ENCODE measurements around the gene RABGAP1L. TPM values are rescaled to one million over a fixed set of nuclear protein-coding genes. Genes with fewer than 3 reads are reported as not detected.

Gene RABGAP1L
- total RNA-seq, 1 experiment from 2014 or later: 76.9 TPM

DNA sequence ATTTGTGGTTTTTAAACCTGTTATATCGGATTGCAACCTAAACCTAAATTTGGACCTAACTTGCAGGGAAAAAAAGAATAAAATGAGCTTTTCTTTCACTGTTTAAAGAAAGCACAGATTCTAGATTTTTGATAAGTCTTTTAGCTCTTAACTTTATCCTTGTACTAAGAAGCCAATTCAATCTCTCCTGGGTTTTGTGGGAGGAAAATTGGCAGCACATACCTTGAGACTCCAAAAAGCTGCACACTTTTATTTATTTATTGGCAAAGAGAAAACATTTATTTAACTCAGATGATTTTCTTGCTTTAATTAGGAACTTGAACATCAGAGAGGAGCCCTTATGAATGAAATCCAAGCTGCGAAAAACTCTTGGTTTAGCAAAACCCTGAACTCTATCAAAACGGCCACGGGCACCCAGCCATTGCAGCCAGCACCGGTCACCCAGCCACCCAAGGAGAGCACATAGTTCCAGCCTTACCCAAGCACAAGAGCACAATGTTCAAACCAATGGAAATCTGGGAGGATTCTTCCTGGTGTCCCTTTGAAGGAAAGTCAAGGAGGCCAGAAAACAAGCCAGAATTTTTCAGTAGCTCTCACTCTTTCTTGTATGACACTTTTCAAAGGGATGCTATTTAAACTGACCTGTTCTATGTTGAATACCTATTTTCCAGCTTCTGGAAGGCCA, 830.4 kb downstream of the RABGAP1L start (continued):
- TF ChIP-seq ZNF396 (CRISPR knock-in tag; IDR thresholded peaks at IDR 0.05; ENCODE audit: borderline replicate concordance) (no peak), ETV6 (CRISPR knock-in tag; IDR thresholded peaks at IDR 0.05) (no peak)

DNA sequence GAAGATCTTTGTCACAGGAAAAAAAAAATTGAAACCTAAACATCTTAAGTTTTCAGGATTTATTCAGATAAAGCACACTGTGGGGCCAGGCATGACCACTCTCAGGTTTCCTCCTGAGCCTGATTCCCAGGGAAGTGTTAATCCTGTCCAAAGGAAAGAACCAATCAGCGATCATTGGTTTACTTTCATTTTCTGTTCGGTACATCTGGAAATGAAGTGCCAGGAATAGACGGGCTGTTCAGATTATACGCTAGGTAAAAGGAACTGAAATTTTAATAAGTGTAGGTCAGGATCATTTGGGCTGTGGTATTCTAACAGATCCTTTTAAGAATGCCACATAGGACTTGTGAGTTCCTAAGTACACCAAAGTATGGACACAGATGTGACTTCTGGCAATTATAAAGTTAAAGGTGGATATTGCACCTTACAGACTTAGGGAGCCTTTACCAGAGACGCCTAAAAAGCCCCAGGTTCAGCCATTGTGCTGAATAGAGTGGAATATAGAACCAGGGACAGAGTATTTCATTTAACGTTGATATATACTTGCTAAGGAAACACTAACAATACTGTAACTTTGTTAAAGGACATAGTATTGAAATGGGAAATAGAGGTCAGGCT, 831.2 kb downstream of the RABGAP1L start:
- POLR2A ChIA-PET: no interaction called here

DNA sequence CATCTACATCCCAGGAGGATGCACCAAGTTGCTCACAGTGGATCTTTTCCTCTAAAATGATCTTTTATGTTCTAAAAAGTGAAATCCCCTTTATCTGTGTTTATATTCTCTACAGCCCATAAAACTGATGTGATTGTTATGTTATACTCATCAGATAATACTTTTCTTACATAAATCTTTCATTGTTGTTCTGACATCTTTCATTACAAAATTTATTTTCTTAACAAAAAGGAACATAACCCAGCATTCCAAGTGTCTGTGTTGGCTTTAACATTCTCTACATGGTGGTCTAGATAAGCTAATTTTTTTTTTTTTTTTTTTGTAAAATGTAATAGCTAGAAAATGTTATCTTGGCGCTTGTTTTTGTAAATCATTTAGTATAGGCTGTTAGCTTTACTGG, 832.2 kb downstream of the RABGAP1L start:
- peaks cover 44% of the 10 kb centered on the region for H3K36me3 Mint-ChIP-seq
- H3K4me1 Mint-ChIP-seq: no peaks in the 10 kb centered on the region
- H3K27me3 Mint-ChIP-seq (ENCODE audit: low read depth): no peaks in the 10 kb centered on the region
- H3K4me3 Mint-ChIP-seq: no peak overlapping the region
- no peak overlapping the region for H3K27ac Mint-ChIP-seq
- no peaks in the 10 kb centered on the region for H3K9me3 Mint-ChIP-seq
- ATAC-seq (no peak), DNase-seq (ENCODE audit: low spot score) (no peak)
- ChIA-PET CTCF (interaction anchor here (2.4 kb wide), 1 partner anchor 9 kb away, joined by 6 read pairs; no protein-coding TSS in a partner anchor), POLR2A (no interaction called here)
- TF ChIP-seq, protein P1, sequence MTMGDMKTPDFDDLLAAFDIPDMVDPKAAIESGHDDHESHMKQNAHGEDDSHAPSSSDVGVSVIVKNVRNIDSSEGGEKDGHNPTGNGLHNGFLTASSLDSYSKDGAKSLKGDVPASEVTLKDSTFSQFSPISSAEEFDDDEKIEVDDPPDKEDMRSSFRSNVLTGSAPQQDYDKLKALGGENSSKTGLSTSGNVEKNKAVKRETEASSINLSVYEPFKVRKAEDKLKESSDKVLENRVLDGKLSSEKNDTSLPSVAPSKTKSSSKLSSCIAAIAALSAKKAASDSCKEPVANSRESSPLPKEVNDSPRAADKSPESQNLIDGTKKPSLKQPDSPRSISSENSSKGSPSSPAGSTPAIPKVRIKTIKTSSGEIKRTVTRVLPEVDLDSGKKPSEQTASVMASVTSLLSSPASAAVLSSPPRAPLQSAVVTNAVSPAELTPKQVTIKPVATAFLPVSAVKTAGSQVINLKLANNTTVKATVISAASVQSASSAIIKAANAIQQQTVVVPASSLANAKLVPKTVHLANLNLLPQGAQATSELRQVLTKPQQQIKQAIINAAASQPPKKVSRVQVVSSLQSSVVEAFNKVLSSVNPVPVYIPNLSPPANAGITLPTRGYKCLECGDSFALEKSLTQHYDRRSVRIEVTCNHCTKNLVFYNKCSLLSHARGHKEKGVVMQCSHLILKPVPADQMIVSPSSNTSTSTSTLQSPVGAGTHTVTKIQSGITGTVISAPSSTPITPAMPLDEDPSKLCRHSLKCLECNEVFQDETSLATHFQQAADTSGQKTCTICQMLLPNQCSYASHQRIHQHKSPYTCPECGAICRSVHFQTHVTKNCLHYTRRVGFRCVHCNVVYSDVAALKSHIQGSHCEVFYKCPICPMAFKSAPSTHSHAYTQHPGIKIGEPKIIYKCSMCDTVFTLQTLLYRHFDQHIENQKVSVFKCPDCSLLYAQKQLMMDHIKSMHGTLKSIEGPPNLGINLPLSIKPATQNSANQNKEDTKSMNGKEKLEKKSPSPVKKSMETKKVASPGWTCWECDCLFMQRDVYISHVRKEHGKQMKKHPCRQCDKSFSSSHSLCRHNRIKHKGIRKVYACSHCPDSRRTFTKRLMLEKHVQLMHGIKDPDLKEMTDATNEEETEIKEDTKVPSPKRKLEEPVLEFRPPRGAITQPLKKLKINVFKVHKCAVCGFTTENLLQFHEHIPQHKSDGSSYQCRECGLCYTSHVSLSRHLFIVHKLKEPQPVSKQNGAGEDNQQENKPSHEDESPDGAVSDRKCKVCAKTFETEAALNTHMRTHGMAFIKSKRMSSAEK (CRISPR knock-in tag; IDR thresholded peaks at IDR 0.05; ENCODE audit: borderline replicate concordance): no peak
- TF ChIP-seq, protein P2, sequence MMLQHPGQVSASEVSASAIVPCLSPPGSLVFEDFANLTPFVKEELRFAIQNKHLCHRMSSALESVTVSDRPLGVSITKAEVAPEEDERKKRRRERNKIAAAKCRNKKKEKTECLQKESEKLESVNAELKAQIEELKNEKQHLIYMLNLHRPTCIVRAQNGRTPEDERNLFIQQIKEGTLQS (CRISPR knock-in tag; conservative IDR thresholded peaks at IDR 0.05): no peak
- TF ChIP-seq ELF4 (CRISPR knock-in tag; IDR thresholded peaks at IDR 0.05; ENCODE audit: low read depth) (no peak), TEAD4 (CRISPR knock-in tag; IDR thresholded peaks at IDR 0.05) (no peak), HMGA2 (CRISPR knock-in tag; IDR thresholded peaks at IDR 0.05) (no peak), NFE2L1 (CRISPR knock-in tag; IDR thresholded peaks at IDR 0.05) (no peak)
- TF ChIP-seq, protein P3, sequence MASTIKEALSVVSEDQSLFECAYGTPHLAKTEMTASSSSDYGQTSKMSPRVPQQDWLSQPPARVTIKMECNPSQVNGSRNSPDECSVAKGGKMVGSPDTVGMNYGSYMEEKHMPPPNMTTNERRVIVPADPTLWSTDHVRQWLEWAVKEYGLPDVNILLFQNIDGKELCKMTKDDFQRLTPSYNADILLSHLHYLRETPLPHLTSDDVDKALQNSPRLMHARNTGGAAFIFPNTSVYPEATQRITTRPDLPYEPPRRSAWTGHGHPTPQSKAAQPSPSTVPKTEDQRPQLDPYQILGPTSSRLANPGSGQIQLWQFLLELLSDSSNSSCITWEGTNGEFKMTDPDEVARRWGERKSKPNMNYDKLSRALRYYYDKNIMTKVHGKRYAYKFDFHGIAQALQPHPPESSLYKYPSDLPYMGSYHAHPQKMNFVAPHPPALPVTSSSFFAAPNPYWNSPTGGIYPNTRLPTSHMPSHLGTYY (CRISPR knock-in tag; IDR thresholded peaks at IDR 0.05): no peak

More for the DNA sequence above, 831.2 kb downstream of the RABGAP1L start:
- Mint-ChIP-seq H3K4me3 (no peak overlapping the region), H3K27ac (no peak overlapping the region), H3K9me3 (no peaks in the 10 kb centered on the region), H3K27me3 (ENCODE audit: low read depth) (no peaks in the 10 kb centered on the region), H3K36me3 (peaks cover 48% of the 10 kb centered on the region), H3K4me1 (no peaks in the 10 kb centered on the region)
- DNase-seq (ENCODE audit: low spot score) (no peak), ATAC-seq (no peak)
- CTCF ChIA-PET: no interaction called here
- TF ChIP-seq, protein P4, sequence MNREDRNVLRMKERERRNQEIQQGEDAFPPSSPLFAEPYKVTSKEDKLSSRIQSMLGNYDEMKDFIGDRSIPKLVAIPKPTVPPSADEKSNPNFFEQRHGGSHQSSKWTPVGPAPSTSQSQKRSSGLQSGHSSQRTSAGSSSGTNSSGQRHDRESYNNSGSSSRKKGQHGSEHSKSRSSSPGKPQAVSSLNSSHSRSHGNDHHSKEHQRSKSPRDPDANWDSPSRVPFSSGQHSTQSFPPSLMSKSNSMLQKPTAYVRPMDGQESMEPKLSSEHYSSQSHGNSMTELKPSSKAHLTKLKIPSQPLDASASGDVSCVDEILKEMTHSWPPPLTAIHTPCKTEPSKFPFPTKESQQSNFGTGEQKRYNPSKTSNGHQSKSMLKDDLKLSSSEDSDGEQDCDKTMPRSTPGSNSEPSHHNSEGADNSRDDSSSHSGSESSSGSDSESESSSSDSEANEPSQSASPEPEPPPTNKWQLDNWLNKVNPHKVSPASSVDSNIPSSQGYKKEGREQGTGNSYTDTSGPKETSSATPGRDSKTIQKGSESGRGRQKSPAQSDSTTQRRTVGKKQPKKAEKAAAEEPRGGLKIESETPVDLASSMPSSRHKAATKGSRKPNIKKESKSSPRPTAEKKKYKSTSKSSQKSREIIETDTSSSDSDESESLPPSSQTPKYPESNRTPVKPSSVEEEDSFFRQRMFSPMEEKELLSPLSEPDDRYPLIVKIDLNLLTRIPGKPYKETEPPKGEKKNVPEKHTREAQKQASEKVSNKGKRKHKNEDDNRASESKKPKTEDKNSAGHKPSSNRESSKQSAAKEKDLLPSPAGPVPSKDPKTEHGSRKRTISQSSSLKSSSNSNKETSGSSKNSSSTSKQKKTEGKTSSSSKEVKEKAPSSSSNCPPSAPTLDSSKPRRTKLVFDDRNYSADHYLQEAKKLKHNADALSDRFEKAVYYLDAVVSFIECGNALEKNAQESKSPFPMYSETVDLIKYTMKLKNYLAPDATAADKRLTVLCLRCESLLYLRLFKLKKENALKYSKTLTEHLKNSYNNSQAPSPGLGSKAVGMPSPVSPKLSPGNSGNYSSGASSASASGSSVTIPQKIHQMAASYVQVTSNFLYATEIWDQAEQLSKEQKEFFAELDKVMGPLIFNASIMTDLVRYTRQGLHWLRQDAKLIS (CRISPR knock-in tag; IDR thresholded peaks at IDR 0.05; ENCODE audit: borderline replicate concordance): no peak
- TF ChIP-seq NFYB (CRISPR knock-in tag; conservative IDR thresholded peaks at IDR 0.05; ENCODE audit: low read depth) (no peak), SMAD4 (CRISPR knock-in tag; IDR thresholded peaks at IDR 0.05) (no peak)
- TF ChIP-seq, protein P5, sequence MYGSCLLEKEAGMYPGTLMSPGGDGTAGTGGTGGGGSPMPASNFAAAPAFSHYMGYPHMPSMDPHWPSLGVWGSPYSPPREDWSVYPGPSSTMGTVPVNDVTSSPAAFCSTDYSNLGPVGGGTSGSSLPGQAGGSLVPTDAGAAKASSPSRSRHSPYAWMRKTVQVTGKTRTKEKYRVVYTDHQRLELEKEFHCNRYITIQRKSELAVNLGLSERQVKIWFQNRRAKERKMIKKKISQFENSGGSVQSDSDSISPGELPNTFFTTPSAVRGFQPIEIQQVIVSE (CRISPR knock-in tag; IDR thresholded peaks at IDR 0.05; ENCODE audit: borderline replicate concordance): no peak
- TF ChIP-seq, protein P6, sequence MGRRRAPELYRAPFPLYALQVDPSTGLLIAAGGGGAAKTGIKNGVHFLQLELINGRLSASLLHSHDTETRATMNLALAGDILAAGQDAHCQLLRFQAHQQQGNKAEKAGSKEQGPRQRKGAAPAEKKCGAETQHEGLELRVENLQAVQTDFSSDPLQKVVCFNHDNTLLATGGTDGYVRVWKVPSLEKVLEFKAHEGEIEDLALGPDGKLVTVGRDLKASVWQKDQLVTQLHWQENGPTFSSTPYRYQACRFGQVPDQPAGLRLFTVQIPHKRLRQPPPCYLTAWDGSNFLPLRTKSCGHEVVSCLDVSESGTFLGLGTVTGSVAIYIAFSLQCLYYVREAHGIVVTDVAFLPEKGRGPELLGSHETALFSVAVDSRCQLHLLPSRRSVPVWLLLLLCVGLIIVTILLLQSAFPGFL (CRISPR knock-in tag; IDR thresholded peaks at IDR 0.05; ENCODE audit: borderline replicate concordance): no peak
- TF ChIP-seq, protein P7, sequence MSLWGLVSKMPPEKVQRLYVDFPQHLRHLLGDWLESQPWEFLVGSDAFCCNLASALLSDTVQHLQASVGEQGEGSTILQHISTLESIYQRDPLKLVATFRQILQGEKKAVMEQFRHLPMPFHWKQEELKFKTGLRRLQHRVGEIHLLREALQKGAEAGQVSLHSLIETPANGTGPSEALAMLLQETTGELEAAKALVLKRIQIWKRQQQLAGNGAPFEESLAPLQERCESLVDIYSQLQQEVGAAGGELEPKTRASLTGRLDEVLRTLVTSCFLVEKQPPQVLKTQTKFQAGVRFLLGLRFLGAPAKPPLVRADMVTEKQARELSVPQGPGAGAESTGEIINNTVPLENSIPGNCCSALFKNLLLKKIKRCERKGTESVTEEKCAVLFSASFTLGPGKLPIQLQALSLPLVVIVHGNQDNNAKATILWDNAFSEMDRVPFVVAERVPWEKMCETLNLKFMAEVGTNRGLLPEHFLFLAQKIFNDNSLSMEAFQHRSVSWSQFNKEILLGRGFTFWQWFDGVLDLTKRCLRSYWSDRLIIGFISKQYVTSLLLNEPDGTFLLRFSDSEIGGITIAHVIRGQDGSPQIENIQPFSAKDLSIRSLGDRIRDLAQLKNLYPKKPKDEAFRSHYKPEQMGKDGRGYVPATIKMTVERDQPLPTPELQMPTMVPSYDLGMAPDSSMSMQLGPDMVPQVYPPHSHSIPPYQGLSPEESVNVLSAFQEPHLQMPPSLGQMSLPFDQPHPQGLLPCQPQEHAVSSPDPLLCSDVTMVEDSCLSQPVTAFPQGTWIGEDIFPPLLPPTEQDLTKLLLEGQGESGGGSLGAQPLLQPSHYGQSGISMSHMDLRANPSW (CRISPR knock-in tag; conservative IDR thresholded peaks at IDR 0.05; ENCODE audit: low read depth): no peak
